Vagina (tissue), 2 donors: ENCODE results near the gene POU2F3.

Source experiments
- CTCF ChIP-seq, 3 experiments: fragments of 450-650 bp in 2 of 3; fragments of 200-600 bp in 1 of 3; sonication (generic) in 1 of 3; IDR thresholded peaks; one replicate each; pipeline ENCODE4 v1.5.1; 2017 to 2019; ENCODE audit warnings: antibody characterized with exemption in 3 of 3, mild to moderate bottlenecking in 2 of 3, moderate library complexity in 2 of 3
- POLR2A ChIP-seq, 2 donors: fragments of 450-650 bp; IDR thresholded peaks; one replicate each; pipeline ENCODE4 v1.6.1; 2017; ENCODE audit warnings: antibody characterized with exemption in 2 of 2, mild to moderate bottlenecking in 2 of 2, moderate library complexity in 2 of 2
- POLR2AphosphoS5 ChIP-seq, 2 donors: sonication (generic); formaldehyde crosslinking; IDR thresholded peaks; one replicate each; pipeline ENCODE4 v1.9.0; 2017; ENCODE audit warnings: antibody characterized with exemption in 2 of 2, mild to moderate bottlenecking in 2 of 2, low read depth in 1 of 2; ENCODE audit not compliant: insufficient read depth in 1 of 2

- TF ChIP-seq CTCF (IDR thresholded peaks at IDR 0.05), result no peak
- no peak for TF ChIP-seq POLR2AphosphoS5 (IDR thresholded peaks at IDR 0.05; ENCODE audit: insufficient read depth in 1 of 2, low read depth in 1 of 2)
- TF ChIP-seq POLR2A (IDR thresholded peaks at IDR 0.05), result no peak
Observed at GRCh38 chr11:120346233-120346632, 106.3 kb downstream of the POU2F3 start.
